K562 (cell line): Measurements from ENCODE around the gene PFKL.

ENCODE experiments used
- CTCF ChIP-seq, 3 experiments: IDR thresholded peaks in 2 of 3; conservative IDR thresholded peaks in 1 of 3; 2 replicates each; pipeline ENCODE4 v1.5.1; 2011 to 2012; ENCODE audit warnings: low read length in 3 of 3, mild to moderate bottlenecking in 3 of 3, control low read depth in 2 of 3, improper control_type of control experiment in 1 of 3, inconsistent platforms in 1 of 3, low read depth in 1 of 3, mixed read lengths in 1 of 3, moderate library complexity in 1 of 3; ENCODE audit not compliant: insufficient read depth in 2 of 3
- KAT7 ChIP-seq: sonication (generic); formaldehyde crosslinking; IDR thresholded peaks from 2 replicates; pipeline ENCODE4 v1.8.0; 2022; ENCODE audit warnings: missing genetic modification reagents, mild to moderate bottlenecking, borderline replicate concordance
- TAF1 ChIP-seq: IDR thresholded peaks from 2 replicates; pipeline ENCODE4 v1.6.1; 2011; ENCODE audit warnings: mild to moderate bottlenecking, low read length, moderate library complexity; ENCODE audit not compliant: insufficient read depth, control insufficient read depth, severe bottlenecking; ENCODE audit errors: extremely low read depth
- ZKSCAN3 ChIP-seq: fragments of 250-450 bp; sonication (Bioruptor Pico); IDR thresholded peaks from 2 replicates; pipeline ENCODE4 v1.4.0; 2020
- ZNF174 ChIP-seq: fragments of 250-450 bp; sonication (Bioruptor Pico); IDR thresholded peaks from 2 replicates; pipeline ENCODE4 v1.4.0; 2020; ENCODE audit warnings: mild to moderate bottlenecking

- no peak for TF ChIP-seq CTCF (IDR thresholded peaks at IDR 0.05 in 2 of 3, conservative IDR thresholded peaks at IDR 0.05 in 1 of 3; ENCODE audit: insufficient read depth in 2 of 3, low read depth in 1 of 3, low read length in 3 of 3)
- TF ChIP-seq KAT7 (CRISPR knock-in tag): no peak
- TF ChIP-seq ZNF174 (CRISPR knock-in tag): no peak
- TF ChIP-seq ZKSCAN3 (CRISPR knock-in tag): no peak
- TF ChIP-seq TAF1: no peak
These were observed 18.8 kb downstream of the PFKL start for GRCh38 chr21:44318489-44319285.
